ENCODE results near the gene MKLN1. TPM values are rescaled to one million over a fixed set of nuclear protein-coding genes. Genes with fewer than 3 reads are reported as not detected.

The MKLN1 gene
- total RNA-seq, 1 experiment from 2014 or later, result 15.1 TPM

GRCh38 chr7:131529179-131529578, 201.5 kb downstream of the MKLN1 start:
- DNase-seq, result no peak
- Histone ChIP-seq H3K9me3 (no peaks in the 10 kb centered on the region), H3K36me3 (no peaks in the 10 kb centered on the region), H3K27me3 (no peaks in the 10 kb centered on the region), H3K4me3 (no peak overlapping the region)

GRCh38 chr7:131529617-131530016, 201.9 kb downstream of the MKLN1 start:
- DNase-seq, result no peak
- no peaks in the 10 kb centered on the region for H3K9me3 ChIP-seq
- no peaks in the 10 kb centered on the region for H3K36me3 ChIP-seq
- H3K27me3 ChIP-seq, result no peaks in the 10 kb centered on the region
- H3K4me3 ChIP-seq, result no peak overlapping the region

GRCh38 chr7:131530137-131530536, 202.5 kb downstream of the MKLN1 start:
- Histone ChIP-seq H3K9me3 (no peaks in the 10 kb centered on the region), H3K36me3 (no peaks in the 10 kb centered on the region), H3K27me3 (no peaks in the 10 kb centered on the region), H3K4me3 (no peak overlapping the region)
- DNase-seq, result no peak

- Histone ChIP-seq H3K36me3 (no peaks in the 10 kb centered on the region), H3K4me3 (no peak overlapping the region), H3K9me3 (no peaks in the 10 kb centered on the region), H3K27me3 (no peaks in the 10 kb centered on the region)
- DNase-seq, result no peak
These were observed 205.0 kb downstream of the MKLN1 start for GRCh38 chr7:131532570-131533091.

- H3K27me3 ChIP-seq, result no peaks in the 10 kb centered on the region
- no peaks in the 10 kb centered on the region for H3K36me3 ChIP-seq
- DNase-seq, result no peak
- H3K4me3 ChIP-seq, result no peak overlapping the region
- H3K9me3 ChIP-seq, result no peaks in the 10 kb centered on the region
These were observed 205.5 kb downstream of the MKLN1 start for GRCh38 chr7:131533151-131533559.

- Histone ChIP-seq H3K36me3 (no peaks in the 10 kb centered on the region), H3K4me3 (no peak overlapping the region), H3K27me3 (no peaks in the 10 kb centered on the region), H3K9me3 (no peaks in the 10 kb centered on the region)
- DNase-seq, result no peak
These were observed 206.2 kb downstream of the MKLN1 start for GRCh38 chr7:131533566-131534561.

GRCh38 chr7:131536361-131536849, 208.7 kb downstream of the MKLN1 start:
- H3K9me3 ChIP-seq, result no peaks in the 10 kb centered on the region
- no peak overlapping the region for H3K4me3 ChIP-seq
- no peak for DNase-seq
- no peaks in the 10 kb centered on the region for H3K36me3 ChIP-seq
- no peaks in the 10 kb centered on the region for H3K27me3 ChIP-seq

- Histone ChIP-seq H3K36me3 (no peaks in the 10 kb centered on the region), H3K27me3 (no peaks in the 10 kb centered on the region), H3K4me3 (no peak overlapping the region), H3K9me3 (no peaks in the 10 kb centered on the region)
- no peak for DNase-seq
These were observed 209.9 kb downstream of the MKLN1 start for GRCh38 chr7:131537571-131537978.

GRCh38 chr7:131538071-131538812, 210.6 kb downstream of the MKLN1 start:
- peak; percentile 50 for DNase-seq
- Histone ChIP-seq H3K9me3 (no peaks in the 10 kb centered on the region), H3K27me3 (no peaks in the 10 kb centered on the region), H3K4me3 (no peak overlapping the region), H3K36me3 (no peaks in the 10 kb centered on the region)

- H3K27me3 ChIP-seq, result no peaks in the 10 kb centered on the region
- H3K9me3 ChIP-seq, result no peaks in the 10 kb centered on the region
- peak; percentile 75 for DNase-seq
- H3K4me3 ChIP-seq, result no peak overlapping the region
- H3K36me3 ChIP-seq, result no peaks in the 10 kb centered on the region
These were observed 211.1 kb downstream of the MKLN1 start for GRCh38 chr7:131538813-131539179.

GRCh38 chr7:131540491-131541162, 213.0 kb downstream of the MKLN1 start:
- H3K27me3 ChIP-seq, result no peaks in the 10 kb centered on the region
- no peaks in the 10 kb centered on the region for H3K36me3 ChIP-seq
- no peak for DNase-seq
- H3K4me3 ChIP-seq, result no peak overlapping the region
- H3K9me3 ChIP-seq, result no peaks in the 10 kb centered on the region

GRCh38 chr7:131543298-131543697, 215.6 kb downstream of the MKLN1 start:
- H3K4me3 ChIP-seq, result no peak overlapping the region
- no peak for DNase-seq
- no peaks in the 10 kb centered on the region for H3K27me3 ChIP-seq
- no peaks in the 10 kb centered on the region for H3K36me3 ChIP-seq
- no peaks in the 10 kb centered on the region for H3K9me3 ChIP-seq

GRCh38 chr7:131544021-131544420, 216.3 kb downstream of the MKLN1 start:
- Histone ChIP-seq H3K9me3 (no peaks in the 10 kb centered on the region), H3K27me3 (no peaks in the 10 kb centered on the region), H3K4me3 (no peak overlapping the region), H3K36me3 (no peaks in the 10 kb centered on the region)
- no peak for DNase-seq

- Histone ChIP-seq H3K36me3 (no peaks in the 10 kb centered on the region), H3K27me3 (no peaks in the 10 kb centered on the region), H3K4me3 (no peak overlapping the region), H3K9me3 (no peaks in the 10 kb centered on the region)
- peak; percentile 21 for DNase-seq
These were observed 217.0 kb downstream of the MKLN1 start for GRCh38 chr7:131544449-131545301.

GRCh38 chr7:131546126-131546525, 218.4 kb downstream of the MKLN1 start:
- Histone ChIP-seq H3K4me3 (no peak overlapping the region), H3K9me3 (no peaks in the 10 kb centered on the region), H3K27me3 (no peaks in the 10 kb centered on the region), H3K36me3 (no peaks in the 10 kb centered on the region)
- no peak for DNase-seq

Data from MG63 (cell line).